Activated effector memory CD4-positive, alpha-beta T cell treated with Interleukin-2 at 50 U/mL for 16 hours (primary cell): ENCODE data around the gene CHD5.

ENCODE experiments used
- DNase-seq: peaks from one replicate; pipeline ENCODE4 v3.0.0-alpha.2; 2020

CHD5 gene

GRCh38 chr1:6151291-6151822 is 28.8 kb downstream of the CHD5 start:
- no peak for DNase-seq

- no peak for DNase-seq
These were observed 29.8 kb downstream of the CHD5 start for GRCh38 chr1:6150006-6150938.

DNA sequence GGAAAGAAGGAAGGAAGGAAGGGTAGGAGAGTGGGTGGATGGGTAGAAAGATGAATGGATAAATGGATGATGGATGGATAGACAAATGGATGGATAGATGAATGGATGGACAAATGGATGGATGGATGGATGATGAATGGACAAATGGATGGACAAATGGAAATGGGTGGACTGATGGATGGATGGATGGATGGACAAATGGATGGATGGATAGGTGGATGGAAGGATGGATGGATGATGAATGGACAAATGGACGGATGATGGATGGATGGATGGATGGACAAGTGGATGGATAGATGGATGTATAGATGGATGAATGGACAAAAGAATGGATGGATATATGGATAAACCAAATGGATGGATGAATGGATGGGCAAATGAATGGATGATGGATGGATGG is 30.5 kb downstream of the CHD5 start:
- DNase-seq, result no peak

DNA sequence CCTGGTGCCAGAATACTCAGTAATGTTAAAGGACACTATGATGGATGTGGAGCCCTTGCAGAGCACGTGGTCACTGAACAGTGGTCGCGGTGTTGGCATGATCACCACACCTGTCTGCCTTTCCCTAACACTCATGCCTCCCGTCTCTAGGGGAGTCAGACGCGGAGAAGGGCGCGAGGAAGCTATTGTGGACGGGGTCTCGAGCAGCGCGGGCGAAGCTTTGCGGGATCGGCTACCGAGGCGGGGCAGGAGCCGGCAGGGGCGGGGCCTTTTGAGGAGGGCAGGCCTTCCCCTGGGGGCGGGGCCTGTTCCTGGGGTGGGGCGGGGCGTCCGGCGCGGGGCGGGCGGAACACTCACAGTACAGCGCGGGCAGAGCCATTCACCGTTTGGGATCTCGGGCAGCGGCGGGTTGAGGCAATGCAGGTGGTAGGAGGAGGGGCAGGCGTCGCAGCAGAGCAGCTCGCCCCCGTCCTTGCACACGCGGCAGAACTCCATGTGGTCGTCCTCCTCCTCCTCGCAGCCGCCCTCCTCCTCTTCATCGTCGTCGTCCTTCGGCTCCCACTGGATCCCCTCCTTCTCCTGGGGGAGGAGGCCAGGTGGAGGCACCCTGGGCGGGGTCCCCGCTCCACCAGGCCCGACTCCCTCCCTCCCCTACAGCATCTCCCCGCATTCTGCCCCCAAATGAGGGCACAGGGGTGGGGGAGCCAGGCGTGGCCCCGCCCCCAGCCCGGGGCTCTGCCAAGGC is 31.5 kb downstream of the CHD5 start:
- DNase-seq, result peak; percentile 45

GRCh38 chr1:6145864-6146410 is 34.2 kb downstream of the CHD5 start:
- DNase-seq, result no peak

GRCh38 chr1:6145396-6145750 is 34.7 kb downstream of the CHD5 start:
- no peak for DNase-seq

DNA sequence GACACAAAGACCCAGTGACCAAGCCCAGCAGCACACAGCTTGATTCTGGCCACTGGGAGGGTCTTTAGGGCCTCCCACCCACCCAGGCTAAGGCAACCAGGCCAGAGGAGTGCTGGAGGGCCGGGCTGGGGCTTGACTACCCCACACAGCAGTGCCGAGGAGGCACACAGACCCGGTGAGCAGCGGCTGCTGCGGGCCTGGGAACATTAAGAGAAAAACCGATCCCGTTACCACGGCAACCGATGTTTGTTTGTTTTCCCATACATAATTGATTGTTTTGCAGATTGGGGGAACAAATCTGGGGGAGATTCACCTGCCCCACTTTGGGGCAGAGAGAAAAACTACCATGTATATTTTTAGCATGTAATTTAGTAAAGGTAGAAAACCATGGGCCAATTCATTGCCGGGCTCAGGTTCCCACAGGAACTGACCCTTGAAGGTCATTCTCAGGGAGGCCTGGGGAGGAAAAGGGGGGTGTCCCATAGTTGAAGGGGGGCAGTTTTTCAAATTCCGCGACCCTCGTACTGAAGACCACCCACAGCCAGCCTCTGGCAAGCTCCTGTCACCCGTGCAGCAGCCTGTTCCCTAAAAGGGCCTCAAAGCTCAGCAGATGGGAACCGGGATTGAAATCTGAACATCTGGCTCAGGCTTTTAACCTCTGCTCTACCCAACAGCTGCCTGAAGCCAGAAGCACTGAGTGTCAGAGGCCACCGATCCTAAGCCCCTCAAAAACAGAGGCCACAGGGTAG is 35.3 kb downstream of the CHD5 start:
- no peak for DNase-seq

GRCh38 chr1:6144175-6144574 is 35.9 kb downstream of the CHD5 start:
- DNase-seq, result no peak

DNA sequence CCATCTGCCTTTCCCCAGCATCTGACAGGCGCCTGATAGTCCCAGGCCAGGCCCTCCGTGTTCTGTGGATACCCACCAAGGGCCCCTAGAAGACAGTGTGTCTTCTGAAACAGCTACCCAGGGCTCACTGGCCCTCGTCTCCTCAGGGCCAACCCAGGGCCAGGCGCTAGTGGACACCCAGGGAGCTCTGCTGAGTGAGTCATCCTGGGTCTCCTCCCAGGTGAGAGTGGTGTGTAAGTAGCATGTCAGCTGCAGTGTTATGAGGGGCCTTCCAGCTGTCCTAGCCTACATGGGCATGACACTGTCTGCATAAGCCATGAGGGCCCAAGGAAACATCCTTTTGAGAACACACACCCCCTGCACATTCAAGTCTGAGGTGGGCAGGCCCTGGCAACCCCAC is 36.7 kb downstream of the CHD5 start:
- no peak for DNase-seq

- no peak for DNase-seq
These were observed 37.4 kb downstream of the CHD5 start for GRCh38 chr1:6142734-6143133.

GRCh38 chr1:6142036-6142621 is 38.0 kb downstream of the CHD5 start:
- DNase-seq, result no peak

DNA sequence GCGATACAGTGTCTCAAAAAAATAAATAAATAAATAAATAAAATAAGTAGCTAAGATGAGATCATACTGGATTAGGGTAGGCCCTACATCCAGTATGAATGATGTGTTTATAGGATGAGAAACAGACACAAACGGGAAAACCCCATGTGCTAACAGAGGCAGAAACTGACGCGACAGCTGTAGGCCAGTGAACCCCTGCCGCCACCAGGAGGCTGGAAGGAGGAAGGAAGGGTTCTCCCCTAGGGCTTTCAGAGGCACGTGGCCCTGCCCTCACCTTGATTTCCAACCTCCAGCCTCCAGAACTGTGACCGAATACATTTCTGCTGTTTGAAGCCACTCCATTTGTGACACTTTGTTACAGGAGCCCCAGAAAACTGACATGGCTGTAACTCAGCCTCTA is 38.5 kb downstream of the CHD5 start:
- DNase-seq, result no peak

DNA sequence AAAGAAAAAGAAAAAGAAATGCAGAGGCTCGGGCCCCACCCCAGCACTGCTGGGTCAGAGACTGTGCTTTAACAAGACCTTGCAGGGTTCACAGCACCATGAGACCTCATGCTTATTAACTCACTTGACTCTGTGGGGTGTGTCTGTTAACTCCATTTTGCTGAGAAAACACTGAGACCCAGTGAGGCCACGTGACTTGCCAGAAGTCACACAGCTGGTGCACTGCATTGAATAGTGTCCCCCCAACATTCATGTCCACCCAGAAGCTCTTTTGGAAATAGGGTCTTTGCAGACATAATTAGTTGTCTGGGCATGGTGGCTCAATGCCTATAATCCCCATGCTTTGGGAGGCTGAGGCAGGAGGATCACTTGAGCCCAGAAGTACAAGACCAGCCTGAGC is 39.7 kb downstream of the CHD5 start:
- no peak for DNase-seq

DNA sequence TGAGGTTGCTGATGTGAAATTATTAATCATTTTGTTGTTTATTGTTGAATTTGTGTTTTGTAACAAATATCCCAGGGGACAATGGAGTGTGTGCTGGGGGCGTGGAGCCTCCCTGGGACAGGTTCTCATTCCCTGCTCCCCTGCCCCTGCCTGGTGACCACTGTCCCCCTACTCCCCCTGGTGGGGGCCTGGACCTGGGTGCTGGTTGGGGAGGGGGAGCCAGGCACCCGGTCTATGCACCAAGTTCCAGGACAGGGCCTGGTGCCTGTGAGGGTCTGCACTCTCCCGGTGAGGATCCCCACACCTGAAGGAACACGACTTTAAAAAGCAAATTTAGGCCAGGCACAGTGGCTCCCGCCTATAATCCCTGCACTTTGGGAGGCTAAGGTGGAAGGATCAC is 42.4 kb downstream of the CHD5 start:
- no peak for DNase-seq

DNA sequence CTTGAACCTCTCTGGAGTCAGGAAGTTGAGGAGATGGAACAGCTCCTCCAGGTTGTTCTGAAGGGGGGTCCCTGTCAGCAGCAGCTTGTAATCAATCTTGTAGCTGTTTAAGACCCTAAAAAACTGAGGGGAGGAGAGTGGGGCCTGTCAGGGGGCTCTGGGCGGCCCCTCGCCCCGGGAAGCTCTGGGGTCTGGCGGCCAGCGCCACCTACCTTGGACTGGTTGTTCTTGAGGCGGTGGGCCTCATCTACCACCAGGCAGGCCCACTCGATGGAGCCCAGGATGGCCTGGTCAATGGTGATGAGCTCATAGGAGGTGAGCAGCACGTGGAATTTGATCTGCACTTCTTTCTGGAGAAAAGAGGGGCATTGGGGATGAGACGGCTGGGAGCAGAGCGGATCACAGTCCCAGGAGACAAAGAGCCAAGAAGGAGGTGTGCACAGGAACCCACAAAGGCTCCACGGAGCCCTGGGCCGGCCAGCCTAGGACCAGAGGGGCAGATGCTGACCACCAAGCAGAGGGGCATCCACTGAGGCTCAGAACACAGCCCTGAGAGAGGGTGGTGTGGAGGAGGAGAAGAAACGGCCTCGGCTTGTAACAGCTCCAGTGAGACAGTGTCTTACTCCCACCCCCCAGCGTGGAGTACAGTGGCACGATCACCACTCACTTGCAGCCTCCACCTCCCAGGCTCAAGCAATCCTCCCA is 43.5 kb downstream of the CHD5 start:
- DNase-seq, result no peak

DNA sequence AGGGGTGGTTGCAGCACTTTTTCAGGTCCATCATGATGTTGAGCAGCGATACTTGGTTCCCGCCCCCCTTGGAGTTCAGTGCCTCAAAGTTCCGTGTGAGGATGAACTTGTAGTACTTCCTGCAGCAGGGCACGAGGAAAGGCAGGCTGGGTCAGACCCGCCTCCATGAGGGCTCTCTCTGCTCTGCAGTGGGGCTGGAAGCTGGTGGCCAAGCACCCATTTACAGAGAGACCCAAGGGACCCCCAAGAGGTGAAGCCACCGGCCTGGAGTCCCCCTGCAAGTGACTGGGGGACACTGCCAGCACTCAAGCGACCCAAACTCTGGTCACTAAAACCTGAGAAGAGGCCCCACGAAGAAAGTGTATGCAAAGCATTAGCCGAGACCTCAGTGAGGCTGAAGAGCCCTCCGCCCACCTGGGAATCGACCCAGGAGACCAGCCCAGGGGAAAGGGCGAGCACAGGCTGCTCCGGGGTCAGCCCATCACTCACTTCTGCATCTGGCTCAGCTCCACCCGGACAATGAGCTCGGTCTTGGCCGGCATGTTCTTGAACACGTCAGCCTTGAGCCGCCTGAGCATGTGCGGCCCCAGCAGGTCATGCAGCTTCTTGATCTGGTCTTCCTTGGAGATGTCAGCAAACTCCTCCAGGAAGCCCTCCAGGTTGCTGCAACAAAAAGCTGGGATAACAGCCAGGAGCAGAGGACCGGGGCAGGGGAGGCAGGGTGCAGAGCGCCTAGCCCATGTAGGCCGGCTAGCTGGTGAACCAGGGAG is 45.2 kb downstream of the CHD5 start:
- no peak for DNase-seq

GRCh38 chr1:6134206-6134605 is 45.9 kb downstream of the CHD5 start:
- no peak for DNase-seq

DNA sequence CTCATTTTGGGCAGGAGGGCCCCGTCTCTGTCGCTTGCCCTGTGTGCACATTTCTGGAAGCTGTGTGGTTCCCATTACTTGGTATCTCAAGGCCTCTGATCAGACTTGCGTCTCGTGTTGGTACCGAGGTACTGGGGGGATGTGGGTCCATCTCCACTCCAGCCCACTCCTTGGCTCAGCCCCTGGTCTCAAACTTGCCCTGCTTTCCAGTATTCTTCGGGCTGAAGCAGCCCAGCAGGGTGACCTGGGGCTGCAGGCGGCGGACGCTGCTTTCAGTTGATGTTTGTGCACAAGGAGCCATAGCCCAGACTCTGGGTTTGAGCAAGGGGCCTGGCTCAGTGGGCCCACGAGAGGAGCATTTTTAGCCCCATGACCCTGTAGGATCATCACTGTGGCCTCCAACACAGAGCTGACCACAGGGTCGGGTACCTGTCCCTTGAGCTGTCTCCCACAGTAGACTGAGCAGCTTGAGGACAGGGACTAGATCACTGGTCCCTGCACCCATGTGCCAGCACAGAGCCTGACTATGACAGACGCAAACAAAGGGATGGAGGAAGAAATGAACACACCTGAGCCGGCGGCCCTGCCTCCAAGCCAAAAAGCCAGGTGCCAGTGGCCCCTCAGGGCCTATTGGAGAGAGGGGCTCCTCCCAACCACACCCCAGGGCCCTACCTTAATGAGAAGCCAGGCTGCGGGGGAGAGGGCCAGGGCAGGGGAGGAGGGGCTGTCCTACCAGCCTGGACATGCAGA is 46.8 kb downstream of the CHD5 start:
- no peak for DNase-seq

DNA sequence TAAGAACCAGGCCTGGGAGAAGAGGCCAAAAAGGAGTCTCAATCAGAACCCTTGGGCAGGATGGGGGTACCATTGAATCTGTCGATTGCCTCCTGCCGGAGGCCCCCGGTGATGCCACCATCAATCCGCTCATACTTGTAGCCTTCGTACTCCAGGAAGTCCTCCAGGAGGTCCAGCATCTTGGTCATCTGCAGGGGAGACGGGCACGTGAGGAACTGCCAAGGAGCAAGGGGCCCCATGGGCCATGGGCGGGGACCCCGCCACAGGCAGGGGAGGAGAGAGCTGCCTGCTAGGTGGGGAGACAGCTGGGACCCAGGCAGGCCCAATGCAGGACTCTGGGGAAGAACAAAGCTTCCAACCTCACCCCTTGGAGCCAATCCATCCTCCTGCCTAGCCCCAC is 48.6 kb downstream of the CHD5 start:
- DNase-seq, result no peak

- no peak for DNase-seq
These were observed 49.5 kb downstream of the CHD5 start for GRCh38 chr1:6130596-6130995.
